Measurements from ENCODE around the gene ZNF609. TPM values are rescaled to one million over a fixed set of nuclear protein-coding genes. Genes with fewer than 3 reads are reported as not detected.
A peak's percentile ranks its signal among the peaks of the same experiment; 100 is the strongest.

Gene ZNF609
- total RNA-seq, 1 experiment from 2014 or later, result 17.7 TPM

GRCh38 chr15:64696481-64696880 is 236.1 kb downstream of the ZNF609 start:
- DNase-seq (ENCODE audit: low read depth in 1 of 2, low spot score in 2 of 2), result no peak
- peaks cover 25% of the 10 kb centered on the region for H3K4me1 ChIP-seq (replicated peaks)

GRCh38 chr15:64697911-64698369 is 237.6 kb downstream of the ZNF609 start:
- Histone ChIP-seq H3K4me3 (no peak overlapping the region), H3K27ac (no peak overlapping the region), H3K27me3 (replicated peaks) (no peaks in the 10 kb centered on the region), H3K9me3 (replicated peaks) (no peaks in the 10 kb centered on the region), H3K36me3 (peaks cover 44% of the 10 kb centered on the region), H3K4me1 (replicated peaks) (peaks cover 32% of the 10 kb centered on the region)
- no peak for DNase-seq (ENCODE audit: low read depth in 1 of 2, low spot score in 2 of 2)

More at GRCh38 chr15:64696481-64696880, 236.1 kb downstream of the ZNF609 start:
- H3K36me3 ChIP-seq, result peaks cover 59% of the 10 kb centered on the region
- no peak overlapping the region for H3K27ac ChIP-seq
- H3K4me3 ChIP-seq, result no peak overlapping the region
- no peaks in the 10 kb centered on the region for H3K9me3 ChIP-seq (replicated peaks)
- H3K27me3 ChIP-seq (replicated peaks), result no peaks in the 10 kb centered on the region

DNA sequence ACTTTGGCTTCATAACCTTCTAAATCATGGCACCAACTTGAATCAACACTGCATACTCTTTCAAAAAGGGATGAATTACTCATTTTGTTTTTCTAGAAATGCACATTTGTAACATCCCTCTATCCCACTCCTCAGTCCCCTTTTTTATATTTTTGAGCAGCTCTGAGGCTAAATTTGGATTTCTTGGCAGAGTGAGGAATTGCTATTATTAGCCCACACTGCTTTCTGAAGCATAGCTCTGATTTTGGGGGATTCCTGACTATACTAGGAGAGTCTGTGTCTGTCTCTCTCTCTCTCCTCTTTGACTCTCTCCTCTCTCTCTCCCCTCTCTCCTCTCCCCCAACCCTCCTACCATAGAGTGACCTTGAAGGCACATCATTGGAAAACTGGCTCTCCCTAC is 238.4 kb downstream of the ZNF609 start:
- Histone ChIP-seq H3K27ac (no peak overlapping the region), H3K4me3 (no peak overlapping the region), H3K9me3 (replicated peaks) (no peaks in the 10 kb centered on the region), H3K36me3 (peaks cover 35% of the 10 kb centered on the region), H3K4me1 (replicated peaks) (peaks cover 29% of the 10 kb centered on the region), H3K27me3 (replicated peaks) (no peaks in the 10 kb centered on the region)
- DNase-seq (ENCODE audit: low read depth in 1 of 2, low spot score in 2 of 2), result no peak

GRCh38 chr15:64699751-64700388 is 239.5 kb downstream of the ZNF609 start:
- Histone ChIP-seq H3K27me3 (replicated peaks) (no peaks in the 10 kb centered on the region), H3K4me1 (replicated peaks) (peaks cover 29% of the 10 kb centered on the region), H3K4me3 (no peak overlapping the region), H3K36me3 (peaks cover 25% of the 10 kb centered on the region), H3K9me3 (replicated peaks) (no peaks in the 10 kb centered on the region), H3K27ac (no peak overlapping the region)
- DNase-seq (ENCODE audit: low read depth in 1 of 2, low spot score in 2 of 2), result no peak

DNA sequence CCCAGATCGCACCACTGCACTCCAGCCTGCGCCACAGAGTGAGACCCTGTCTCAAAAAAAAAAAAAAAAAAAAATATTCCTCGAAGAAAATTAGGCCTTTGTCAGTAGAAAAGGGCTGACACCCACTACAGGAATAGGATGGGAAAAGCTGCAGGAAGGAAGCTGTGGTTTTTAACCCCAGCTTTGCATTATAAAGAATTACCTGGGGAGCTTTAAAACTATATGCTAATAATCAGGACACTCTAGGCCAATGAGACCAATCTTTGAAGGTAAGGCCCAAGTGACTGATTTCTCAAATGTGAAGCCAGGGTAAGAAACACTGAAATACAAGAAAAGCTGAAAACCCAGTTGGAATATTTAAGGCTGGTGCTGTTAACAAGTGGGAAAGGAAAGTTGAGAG is 240.7 kb downstream of the ZNF609 start:
- Histone ChIP-seq H3K27me3 (replicated peaks) (no peaks in the 10 kb centered on the region), H3K4me3 (no peak overlapping the region), H3K36me3 (peaks cover 15% of the 10 kb centered on the region; the same call in 1 of the 2 replicates), H3K4me1 (replicated peaks) (peaks cover 29% of the 10 kb centered on the region), H3K27ac (no peak overlapping the region), H3K9me3 (replicated peaks) (no peaks in the 10 kb centered on the region)
- no peak for DNase-seq (ENCODE audit: low read depth in 1 of 2, low spot score in 2 of 2)

DNA sequence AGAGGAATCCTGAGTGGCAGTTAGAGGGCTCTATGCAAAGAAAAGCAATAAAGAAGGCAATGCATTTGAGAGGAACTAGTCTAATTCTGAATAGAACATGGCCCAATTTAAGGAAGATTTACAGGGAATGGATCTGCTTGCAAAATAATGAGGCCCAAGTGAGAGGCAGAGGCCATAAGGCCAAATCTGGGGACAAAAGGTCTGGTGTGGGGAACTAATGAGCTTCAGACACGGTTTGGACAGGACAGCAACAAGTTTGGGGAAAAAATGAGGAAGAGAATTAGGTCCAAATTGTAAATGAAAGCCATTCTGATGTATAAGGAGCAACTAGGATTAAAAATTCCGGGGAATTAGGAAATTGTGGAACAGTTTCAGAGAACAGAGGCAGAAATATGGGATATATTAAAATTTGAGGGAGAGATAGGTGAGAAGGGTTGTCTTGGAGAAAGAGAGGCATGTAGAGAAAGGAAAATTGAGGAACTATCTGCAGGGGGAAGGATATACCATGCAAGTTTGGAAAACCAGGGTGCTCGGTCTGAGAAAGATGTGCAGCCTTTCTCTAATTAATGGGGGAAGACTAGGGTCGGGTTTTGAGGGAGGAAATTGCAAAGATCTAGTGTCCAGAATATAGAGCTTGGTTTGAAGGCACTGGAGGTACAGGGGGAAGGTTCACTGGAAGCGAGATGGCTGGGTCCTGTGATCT is 241.3 kb downstream of the ZNF609 start:
- Histone ChIP-seq H3K27me3 (replicated peaks) (no peaks in the 10 kb centered on the region), H3K27ac (no peak overlapping the region), H3K36me3 (peaks cover 10% of the 10 kb centered on the region; the same call in 1 of the 2 replicates), H3K4me3 (peak overlapping the region; percentile 70), H3K9me3 (replicated peaks) (no peaks in the 10 kb centered on the region), H3K4me1 (replicated peaks) (peaks cover 29% of the 10 kb centered on the region)
- no peak for DNase-seq (ENCODE audit: low read depth in 1 of 2, low spot score in 2 of 2)

DNA sequence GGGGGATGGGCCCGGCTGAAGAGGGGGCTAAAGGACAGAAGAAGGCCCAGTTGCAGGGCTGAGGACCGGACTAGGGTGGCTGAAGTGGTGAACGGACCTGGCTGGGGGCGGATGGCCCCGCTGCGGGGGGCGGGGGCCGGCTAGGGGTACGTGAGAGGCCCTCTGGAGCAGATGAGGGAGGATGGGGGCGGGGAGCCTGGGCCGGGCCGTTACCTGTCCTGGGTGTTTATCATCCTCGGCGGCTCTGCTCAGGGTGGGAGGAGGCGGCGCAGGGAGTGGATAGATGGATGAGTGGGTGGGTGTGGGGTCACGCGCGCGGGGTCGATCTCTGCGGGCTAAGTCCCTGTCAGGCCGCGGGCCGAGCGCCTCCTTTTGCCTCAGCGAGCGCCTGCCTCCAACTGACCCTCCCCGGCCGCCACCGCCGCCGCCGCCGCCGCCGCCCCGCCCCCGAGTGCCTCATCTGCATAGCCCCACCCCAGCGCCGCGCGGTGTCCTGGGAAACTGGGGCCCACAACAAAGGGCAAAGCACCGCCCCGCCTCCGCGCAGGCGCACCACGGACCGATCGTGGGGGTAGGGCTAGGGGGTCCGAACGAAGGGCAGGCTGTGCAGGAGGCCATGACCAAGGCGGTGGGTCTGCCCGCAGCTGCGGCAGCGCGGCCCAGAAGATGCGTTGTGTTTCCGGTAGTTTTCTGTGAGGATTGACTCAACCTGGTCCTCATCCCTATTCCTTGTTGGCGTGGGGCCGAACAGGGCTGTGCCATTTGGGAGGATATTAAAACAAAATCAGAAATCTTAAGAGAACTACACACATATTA is 242.6 kb downstream of the ZNF609 start:
- H3K4me3 ChIP-seq, result peak overlapping the region; percentile 70
- peaks cover 29% of the 10 kb centered on the region for H3K4me1 ChIP-seq (replicated peaks)
- H3K27me3 ChIP-seq (replicated peaks), result no peaks in the 10 kb centered on the region
- peak overlapping the region; percentile 38 for H3K27ac ChIP-seq
- H3K9me3 ChIP-seq (replicated peaks), result no peaks in the 10 kb centered on the region
- DNase-seq (ENCODE audit: low read depth in 1 of 2, low spot score in 2 of 2), result peak; percentile 83 to 97
- peaks cover 10% of the 10 kb centered on the region; the same call in 1 of the 2 replicates for H3K36me3 ChIP-seq

GRCh38 chr15:64703632-64703959 is 243.2 kb downstream of the ZNF609 start:
- peak overlapping the region; percentile 38 for H3K27ac ChIP-seq
- H3K9me3 ChIP-seq (replicated peaks), result no peaks in the 10 kb centered on the region
- DNase-seq (ENCODE audit: low read depth in 1 of 2, low spot score in 2 of 2), result no peak
- H3K27me3 ChIP-seq (replicated peaks), result no peaks in the 10 kb centered on the region
- H3K4me1 ChIP-seq (replicated peaks), result peaks cover 23% of the 10 kb centered on the region
- H3K4me3 ChIP-seq, result peak overlapping the region; percentile 70
- H3K36me3 ChIP-seq, result peaks cover 10% of the 10 kb centered on the region; the same call in 1 of the 2 replicates

DNA sequence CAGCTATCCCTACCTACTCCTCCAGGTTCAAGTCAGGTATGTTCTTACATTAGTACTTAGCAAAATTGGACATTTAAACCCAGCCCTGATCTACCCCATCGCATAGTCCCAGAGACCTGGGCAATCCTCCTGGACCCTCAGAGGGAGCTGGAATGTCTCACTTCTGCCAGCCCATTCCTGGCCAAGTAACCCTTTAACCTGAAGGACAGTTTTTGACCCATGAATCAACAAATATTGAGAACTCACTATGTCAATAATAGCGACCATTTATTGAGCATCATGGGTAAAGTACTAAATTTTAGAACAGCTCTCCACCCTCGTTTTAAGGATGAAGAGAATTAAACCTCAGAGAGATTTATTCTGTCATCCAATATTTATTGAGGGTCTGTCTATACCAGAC is 244.6 kb downstream of the ZNF609 start:
- Histone ChIP-seq H3K9me3 (replicated peaks) (no peaks in the 10 kb centered on the region), H3K36me3 (peaks cover 10% of the 10 kb centered on the region; the same call in 1 of the 2 replicates), H3K27ac (no peak overlapping the region), H3K27me3 (replicated peaks) (no peaks in the 10 kb centered on the region), H3K4me1 (replicated peaks) (peaks cover 18% of the 10 kb centered on the region), H3K4me3 (no peak overlapping the region)
- no peak for DNase-seq (ENCODE audit: low read depth in 1 of 2, low spot score in 2 of 2)

DNA sequence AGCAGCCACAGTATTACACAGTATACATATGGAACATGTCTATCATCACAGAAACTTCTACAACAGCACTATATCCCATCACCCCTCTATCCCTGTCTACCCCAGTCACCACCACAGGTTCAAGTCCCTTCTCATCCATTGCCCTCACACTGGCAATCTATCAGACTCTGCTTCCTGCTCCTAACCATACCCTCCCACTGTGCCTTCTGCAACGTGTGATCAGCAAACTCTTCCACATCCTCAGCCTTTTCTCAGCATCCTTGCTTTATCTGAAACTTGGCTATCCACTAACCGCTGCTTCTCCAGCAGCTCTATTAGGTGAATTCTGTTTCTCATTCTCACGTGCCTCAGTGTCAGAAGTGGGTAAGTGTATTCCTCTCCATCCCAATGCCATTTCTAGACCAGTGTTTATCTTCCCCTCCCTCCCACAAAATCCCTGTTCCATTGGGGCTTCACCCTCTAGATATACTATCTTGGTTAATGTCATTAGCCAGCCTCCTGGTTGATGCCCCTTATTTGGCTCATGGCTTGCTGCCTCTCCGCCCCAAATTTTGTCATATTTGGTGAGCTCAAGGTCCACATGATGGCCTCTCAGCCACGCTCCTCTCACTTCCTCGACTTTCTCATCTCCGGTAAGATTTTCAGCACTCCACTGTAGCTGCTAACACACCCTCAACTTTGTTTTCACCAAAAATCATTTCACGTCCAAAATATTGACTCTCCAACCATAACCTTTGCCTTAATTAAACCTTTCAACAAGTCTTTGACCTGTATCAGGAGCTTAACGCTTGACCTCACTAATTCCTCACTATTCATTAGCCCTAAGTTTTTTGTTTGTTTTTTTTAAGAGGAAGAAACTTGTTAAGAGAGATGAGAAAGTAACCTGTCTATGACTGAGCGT is 245.9 kb downstream of the ZNF609 start:
- H3K4me1 ChIP-seq (replicated peaks), result peaks cover 17% of the 10 kb centered on the region
- no peak overlapping the region for H3K4me3 ChIP-seq
- H3K9me3 ChIP-seq (replicated peaks), result no peaks in the 10 kb centered on the region
- DNase-seq (ENCODE audit: low read depth in 1 of 2, low spot score in 2 of 2), result no peak
- no peak overlapping the region for H3K27ac ChIP-seq
- H3K36me3 ChIP-seq, result 0 out of 2 replicates have a peak, but pooled peaks cover 1% of the 10 kb centered on the region
- H3K27me3 ChIP-seq (replicated peaks), result no peaks in the 10 kb centered on the region

DNA sequence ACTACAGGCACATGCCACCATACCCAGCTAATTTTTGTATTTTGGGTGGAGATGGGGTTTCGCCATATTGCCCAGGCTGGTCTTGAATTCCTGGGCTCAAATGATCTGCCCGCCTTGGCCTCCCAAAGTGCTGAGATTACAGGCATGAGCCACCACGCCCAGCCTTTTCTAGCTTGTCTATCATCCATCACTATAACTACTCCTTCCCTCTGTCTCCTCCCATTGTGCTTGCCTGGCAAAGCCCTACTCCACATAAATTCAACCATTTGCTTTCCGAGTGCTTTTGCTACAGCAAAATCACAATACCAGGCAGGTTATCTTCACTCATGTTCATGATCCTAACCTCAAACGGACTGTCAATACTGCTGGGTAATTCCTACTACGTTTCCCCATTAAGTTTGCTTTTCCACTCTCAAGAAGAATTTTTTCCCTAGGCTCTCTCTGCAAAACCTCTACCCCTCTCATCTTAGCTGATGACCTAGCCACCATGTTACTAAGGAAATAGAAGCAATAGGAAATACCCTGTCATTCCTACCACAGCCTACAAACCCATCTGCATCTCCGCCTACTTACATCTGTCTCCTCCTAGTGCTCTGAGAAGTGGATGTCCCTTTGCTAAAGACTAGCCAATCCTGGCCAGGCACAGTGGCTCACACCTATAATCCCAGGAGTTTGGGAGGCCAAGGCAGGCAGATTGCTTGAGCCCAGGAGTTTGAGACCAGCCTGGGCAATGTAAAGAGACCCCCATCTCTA is 250.5 kb downstream of the ZNF609 start:
- DNase-seq (ENCODE audit: low read depth in 1 of 2, low spot score in 2 of 2), result no peak
- H3K9me3 ChIP-seq (replicated peaks), result no peaks in the 10 kb centered on the region
- H3K4me1 ChIP-seq (replicated peaks), result no peaks in the 10 kb centered on the region
- H3K36me3 ChIP-seq, result no peaks in the 10 kb centered on the region
- H3K4me3 ChIP-seq, result no peak overlapping the region
- H3K27me3 ChIP-seq (replicated peaks), result no peaks in the 10 kb centered on the region
- H3K27ac ChIP-seq, result no peak overlapping the region

GRCh38 chr15:64712353-64712752 is 252.0 kb downstream of the ZNF609 start:
- Histone ChIP-seq H3K36me3 (no peaks in the 10 kb centered on the region), H3K27me3 (replicated peaks) (no peaks in the 10 kb centered on the region), H3K4me1 (replicated peaks) (no peaks in the 10 kb centered on the region), H3K27ac (no peak overlapping the region), H3K9me3 (replicated peaks) (no peaks in the 10 kb centered on the region), H3K4me3 (no peak overlapping the region)
- DNase-seq (ENCODE audit: low read depth in 1 of 2, low spot score in 2 of 2), result no peak

All from SJSA1 (cell line).